ENCODE measurements around the gene XRCC4.

Gene XRCC4

DNA sequence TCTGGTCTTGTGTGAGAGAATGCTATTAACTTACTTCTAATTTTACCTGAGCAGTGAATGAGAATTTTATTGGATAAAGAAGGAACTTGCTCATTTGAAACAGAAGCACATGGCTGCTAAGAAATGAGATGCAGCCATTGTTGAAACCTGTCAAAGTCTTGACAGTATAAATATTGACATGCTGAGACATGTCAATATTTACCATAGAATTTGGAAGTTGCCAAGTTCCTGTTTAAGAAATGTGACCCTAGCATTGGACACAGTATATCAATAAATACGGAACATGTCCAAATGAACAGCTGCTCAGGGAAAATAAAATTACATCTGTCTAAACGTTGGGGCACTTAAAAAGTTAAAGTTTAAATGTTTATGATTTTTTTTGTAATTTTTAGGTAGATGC lies 7.8 kb downstream of the XRCC4 start:
- TF ChIP-seq, protein P1, sequence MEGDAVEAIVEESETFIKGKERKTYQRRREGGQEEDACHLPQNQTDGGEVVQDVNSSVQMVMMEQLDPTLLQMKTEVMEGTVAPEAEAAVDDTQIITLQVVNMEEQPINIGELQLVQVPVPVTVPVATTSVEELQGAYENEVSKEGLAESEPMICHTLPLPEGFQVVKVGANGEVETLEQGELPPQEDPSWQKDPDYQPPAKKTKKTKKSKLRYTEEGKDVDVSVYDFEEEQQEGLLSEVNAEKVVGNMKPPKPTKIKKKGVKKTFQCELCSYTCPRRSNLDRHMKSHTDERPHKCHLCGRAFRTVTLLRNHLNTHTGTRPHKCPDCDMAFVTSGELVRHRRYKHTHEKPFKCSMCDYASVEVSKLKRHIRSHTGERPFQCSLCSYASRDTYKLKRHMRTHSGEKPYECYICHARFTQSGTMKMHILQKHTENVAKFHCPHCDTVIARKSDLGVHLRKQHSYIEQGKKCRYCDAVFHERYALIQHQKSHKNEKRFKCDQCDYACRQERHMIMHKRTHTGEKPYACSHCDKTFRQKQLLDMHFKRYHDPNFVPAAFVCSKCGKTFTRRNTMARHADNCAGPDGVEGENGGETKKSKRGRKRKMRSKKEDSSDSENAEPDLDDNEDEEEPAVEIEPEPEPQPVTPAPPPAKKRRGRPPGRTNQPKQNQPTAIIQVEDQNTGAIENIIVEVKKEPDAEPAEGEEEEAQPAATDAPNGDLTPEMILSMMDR (IDR thresholded peaks at IDR 0.05; ENCODE audit: control insufficient read depth, insufficient read depth, low read depth, low read length, missing control alignments), result no peak
- no peak overlapping the region for H3K4me3 ChIP-seq (ENCODE audit: control insufficient read depth, low read depth, low read length)
- no peak for DNase-seq (ENCODE audit: low read depth)

- TF ChIP-seq, protein P1 (IDR thresholded peaks at IDR 0.05; ENCODE audit: control insufficient read depth, insufficient read depth, low read depth, low read length, missing control alignments), result no peak
- no peak for DNase-seq (ENCODE audit: low read depth)
- H3K4me3 ChIP-seq (ENCODE audit: control insufficient read depth, low read depth, low read length), result no peak overlapping the region
These were observed 12.8 kb downstream of the XRCC4 start for GRCh38 chr5:83090169-83090568.

GRCh38 chr5:83092619-83093018 lies 15.3 kb downstream of the XRCC4 start:
- no peak for DNase-seq (ENCODE audit: low read depth)
- TF ChIP-seq, protein P1 (IDR thresholded peaks at IDR 0.05; ENCODE audit: control insufficient read depth, insufficient read depth, low read depth, low read length, missing control alignments), result no peak
- H3K4me3 ChIP-seq (ENCODE audit: control insufficient read depth, low read depth, low read length), result no peak overlapping the region

GRCh38 chr5:83093692-83094091 lies 16.3 kb downstream of the XRCC4 start:
- TF ChIP-seq, protein P1 (IDR thresholded peaks at IDR 0.05; ENCODE audit: control insufficient read depth, insufficient read depth, low read depth, low read length, missing control alignments), result no peak
- H3K4me3 ChIP-seq (ENCODE audit: control insufficient read depth, low read depth, low read length), result no peak overlapping the region
- no peak for DNase-seq (ENCODE audit: low read depth)

- no peak for DNase-seq (ENCODE audit: low read depth)
- TF ChIP-seq, protein P1 (IDR thresholded peaks at IDR 0.05; ENCODE audit: control insufficient read depth, insufficient read depth, low read depth, low read length, missing control alignments), result no peak
These were observed 18.0 kb downstream of the XRCC4 start for GRCh38 chr5:83095163-83095956.

GRCh38 chr5:83095957-83096539 lies 18.7 kb downstream of the XRCC4 start:
- TF ChIP-seq, protein P1 (IDR thresholded peaks at IDR 0.05; ENCODE audit: control insufficient read depth, insufficient read depth, low read depth, low read length, missing control alignments), result no peak
- H3K4me3 ChIP-seq (ENCODE audit: control insufficient read depth, low read depth, low read length), result no peak overlapping the region; the same call in none of the 2 replicates
- no peak for DNase-seq (ENCODE audit: low read depth)

More at GRCh38 chr5:83095163-83095956, 18.0 kb downstream of the XRCC4 start:
- no peak overlapping the region for H3K4me3 ChIP-seq (ENCODE audit: control insufficient read depth, low read depth, low read length)

All from AG09309 (cell line).